Right kidney (tissue), 1 donor: ENCODE results near the gene MFN2.
"Not testable (repeated sequence)": the region's sequence is repeated elsewhere in the genome, so short reads cannot be mapped to it uniquely, and the experiment has no call there.

Experiments used
- DNase-seq: peaks from one replicate; pipeline ENCODE4 v3.0.0-alpha.2; 2016

Gene MFN2

DNA sequence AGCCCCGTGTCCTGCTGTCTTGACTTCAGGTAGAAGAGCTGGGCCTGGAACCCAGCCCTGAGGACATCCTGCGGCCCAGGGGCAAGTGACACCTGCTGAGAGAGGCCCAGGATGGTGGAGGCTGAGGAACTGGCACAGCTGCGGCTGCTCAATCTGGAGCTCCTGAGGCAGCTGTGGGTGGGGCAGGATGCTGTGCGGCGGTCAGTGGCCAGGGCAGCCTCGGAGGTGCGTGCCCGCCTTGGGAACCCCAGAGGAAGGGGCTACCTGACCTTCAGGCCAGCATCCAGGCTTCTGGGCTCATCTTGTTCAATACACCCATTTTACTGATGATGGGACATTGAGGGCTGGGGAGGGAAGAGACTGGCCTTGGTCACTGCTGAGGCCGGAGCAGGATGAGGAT is 41.4 kb downstream of the MFN2 start:
- no peak for DNase-seq

GRCh38 chr1:12022036-12022435 is 41.8 kb downstream of the MFN2 start:
- no peak for DNase-seq

GRCh38 chr1:12026586-12026985 is 46.3 kb downstream of the MFN2 start:
- DNase-seq: no peak

DNA sequence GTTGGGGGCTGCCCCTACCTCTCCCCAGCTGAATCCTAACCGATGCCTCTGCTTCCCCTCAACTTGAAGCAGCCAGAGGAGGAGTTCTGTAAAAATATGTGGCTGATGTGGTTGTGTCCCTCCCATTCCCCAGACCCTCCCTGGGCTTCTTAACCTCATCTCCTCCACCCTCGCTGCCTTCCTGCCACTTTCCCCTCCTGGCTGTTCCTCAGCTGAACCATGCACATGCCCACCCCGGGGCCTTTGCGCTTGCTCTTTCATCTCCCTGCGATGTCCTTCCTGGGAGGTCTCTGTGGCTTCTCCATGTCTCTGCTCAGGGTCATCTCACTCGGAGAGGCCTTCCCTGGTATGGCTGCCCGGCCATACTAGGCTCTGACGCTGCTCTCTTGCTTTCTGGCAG is 48.0 kb downstream of the MFN2 start:
- DNase-seq: no peak

DNA sequence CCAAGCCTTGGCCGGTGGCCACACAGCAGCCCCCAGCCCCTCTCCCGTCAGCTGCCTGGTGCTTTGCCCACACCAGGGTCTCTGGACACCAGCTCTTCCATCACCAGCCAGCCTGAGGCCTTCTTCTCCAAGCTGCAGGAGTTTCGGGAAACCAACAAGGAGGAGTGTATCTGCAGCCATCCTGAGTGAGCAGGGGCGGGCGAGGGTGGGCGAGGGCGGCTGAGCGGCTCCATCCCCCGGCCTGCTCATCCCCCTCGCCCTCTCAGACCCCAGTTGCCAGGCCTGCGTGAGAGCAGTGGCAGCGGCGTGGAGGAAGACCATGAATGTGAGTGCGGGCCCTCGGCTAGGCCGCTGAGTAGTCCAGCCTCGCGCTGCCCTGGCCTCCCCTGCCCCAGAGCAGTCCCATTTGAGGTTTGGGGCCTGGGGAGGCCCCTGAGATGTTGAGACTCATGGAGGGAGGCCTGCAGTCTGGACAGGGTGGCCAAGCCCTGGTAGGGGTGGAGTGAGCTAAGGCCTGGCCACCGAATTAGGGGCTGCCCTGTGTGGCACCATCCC is 48.8 kb downstream of the MFN2 start:
- DNase-seq: no peak

GRCh38 chr1:12029720-12030339 is 49.6 kb downstream of the MFN2 start:
- DNase-seq: no peak

- no peak for DNase-seq
Measured at GRCh38 chr1:12031039-12031980, 51.1 kb downstream of the MFN2 start.

DNA sequence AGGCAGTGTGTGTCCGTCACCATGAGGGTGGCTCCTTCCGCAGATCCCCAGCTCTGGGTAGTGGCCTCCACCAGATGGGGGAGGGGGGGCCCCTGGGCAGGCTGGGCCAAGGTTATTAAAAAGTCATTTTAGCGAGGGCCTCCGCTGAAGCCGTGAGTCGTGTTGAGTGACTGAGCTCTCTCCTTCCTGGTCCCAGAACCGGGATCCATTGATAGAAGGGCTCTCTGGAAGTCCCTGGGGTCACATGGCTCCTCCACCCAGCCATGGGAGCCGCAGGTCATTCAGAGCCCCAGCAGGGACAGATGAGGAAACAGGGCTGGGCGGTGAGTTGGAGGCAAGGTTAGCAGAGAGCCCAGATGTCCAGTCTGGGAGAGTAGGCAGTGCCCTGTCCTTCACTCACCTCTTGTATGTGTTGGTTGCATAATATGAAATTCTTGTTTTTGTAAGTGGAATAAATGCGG is 51.9 kb downstream of the MFN2 start:
- DNase-seq: no peak

DNA sequence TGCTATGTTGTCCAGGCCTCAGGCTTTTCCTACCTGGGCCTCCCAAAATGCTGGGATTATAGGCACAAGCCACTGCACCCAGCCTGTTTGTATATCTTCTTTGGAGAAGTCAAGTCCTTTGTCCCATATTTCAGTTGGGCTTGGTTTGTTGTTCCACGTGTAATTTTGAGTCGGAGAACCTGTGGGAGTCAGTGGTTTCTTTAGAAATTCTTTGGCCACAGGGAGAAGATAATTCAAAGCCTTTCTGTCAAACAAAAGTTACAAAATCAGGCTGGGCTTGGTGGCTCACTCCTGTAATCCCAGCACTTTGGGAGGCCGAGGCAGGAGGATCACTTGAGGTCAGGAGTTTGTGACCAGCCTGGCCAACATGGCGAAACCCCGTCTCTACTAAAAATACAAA is 53.2 kb downstream of the MFN2 start:
- not testable (repeated sequence) for DNase-seq

- DNase-seq: no peak
Measured at GRCh38 chr1:12034381-12034801, 54.1 kb downstream of the MFN2 start.

GRCh38 chr1:12035312-12035711 is 55.1 kb downstream of the MFN2 start:
- DNase-seq: no peak

DNA sequence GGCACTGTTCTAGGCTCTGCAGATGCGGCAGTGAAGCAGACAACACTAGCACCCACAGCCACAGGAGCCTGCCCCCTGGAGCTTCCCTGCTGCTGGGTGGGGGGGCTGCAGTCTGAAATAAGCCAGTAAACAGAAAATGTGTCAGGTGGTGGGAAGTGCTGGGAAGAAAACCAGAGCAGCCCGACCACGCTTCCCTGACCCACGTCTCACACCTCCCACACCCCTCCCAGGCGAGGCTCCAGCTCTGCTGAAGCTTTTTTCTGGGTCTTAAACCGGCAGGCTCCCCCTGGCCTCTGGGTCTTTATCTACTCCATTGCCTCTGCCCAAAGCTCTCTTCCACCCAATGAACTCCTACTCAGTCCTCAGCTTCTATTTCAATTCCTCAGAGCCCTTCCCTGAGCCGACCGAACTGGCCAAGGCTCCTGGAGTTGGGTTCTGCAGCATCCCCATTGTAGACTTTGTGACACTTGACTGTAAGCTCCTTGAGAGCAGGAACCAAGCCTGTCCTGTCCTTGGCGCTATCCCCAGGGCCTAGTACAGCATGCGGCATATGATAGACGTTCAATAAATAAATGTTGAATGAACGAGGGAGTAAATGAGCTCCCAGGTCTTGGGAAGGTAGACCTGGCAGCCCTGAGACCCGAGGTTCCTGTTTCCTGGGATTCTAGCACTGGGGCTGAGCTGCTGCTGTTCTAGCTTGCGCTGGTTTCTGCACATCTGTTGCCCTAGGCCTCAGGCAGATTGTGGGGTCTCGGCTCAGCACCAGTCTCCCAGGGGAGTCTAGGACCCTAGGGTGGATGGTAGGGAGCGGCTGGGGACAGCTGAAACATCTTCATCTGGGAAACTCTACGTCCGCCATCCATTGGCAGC is 57.5 kb downstream of the MFN2 start:
- DNase-seq: no peak

GRCh38 chr1:12038356-12039163 is 58.3 kb downstream of the MFN2 start:
- DNase-seq: no peak

DNA sequence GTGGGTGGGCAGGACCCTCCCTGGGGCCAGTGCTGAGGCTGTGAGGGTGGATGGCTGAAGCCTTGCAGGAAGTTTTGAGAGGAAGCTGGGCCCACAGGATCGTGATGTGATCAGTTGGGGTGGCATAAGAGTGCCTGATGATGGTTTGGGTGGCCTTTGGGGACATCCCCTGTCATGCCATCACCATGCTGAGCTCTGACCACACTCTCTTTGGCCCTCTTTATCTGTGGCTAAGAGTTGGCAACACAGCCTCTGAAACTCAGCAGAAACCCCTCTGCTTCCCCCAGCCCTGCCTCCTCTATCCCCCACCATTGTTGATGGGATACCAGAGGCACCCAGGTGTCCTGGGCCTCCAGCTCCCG is 58.9 kb downstream of the MFN2 start:
- no peak for DNase-seq

DNA sequence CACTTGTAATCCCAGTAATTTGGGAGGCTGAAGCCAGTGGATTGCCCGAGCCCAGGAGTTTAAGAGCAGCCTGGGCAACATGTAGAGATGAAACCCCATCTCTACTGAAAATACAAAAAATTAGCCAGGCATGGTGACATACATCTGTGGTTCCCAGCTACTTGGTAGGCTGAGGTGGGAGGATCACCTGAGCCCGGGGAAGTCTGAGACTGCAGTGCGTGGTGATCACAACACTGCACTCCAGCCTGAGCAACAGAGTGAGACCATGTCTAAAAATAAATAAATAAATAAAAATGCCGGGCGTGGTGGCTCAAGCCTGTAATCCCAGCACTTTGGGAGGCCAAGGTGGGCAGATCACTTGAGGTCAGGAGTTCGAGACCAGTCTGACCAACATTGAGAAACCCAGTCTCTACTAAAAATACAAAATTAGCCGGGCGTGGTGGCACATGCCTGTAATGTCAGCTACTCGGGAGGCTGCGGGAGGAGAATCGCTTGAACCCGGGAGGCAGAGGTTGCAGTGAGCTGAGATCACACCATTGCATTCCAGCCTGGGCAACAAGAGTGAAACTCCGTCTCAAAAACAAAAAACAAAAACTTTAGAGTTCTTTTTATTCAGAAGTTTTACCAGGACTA is 59.7 kb downstream of the MFN2 start:
- not testable (repeated sequence) for DNase-seq

- no peak for DNase-seq
Measured at GRCh38 chr1:12040457-12041051, 60.3 kb downstream of the MFN2 start.

- DNase-seq: not testable (repeated sequence)
Measured at GRCh38 chr1:12044187-12044877, 64.1 kb downstream of the MFN2 start.

DNA sequence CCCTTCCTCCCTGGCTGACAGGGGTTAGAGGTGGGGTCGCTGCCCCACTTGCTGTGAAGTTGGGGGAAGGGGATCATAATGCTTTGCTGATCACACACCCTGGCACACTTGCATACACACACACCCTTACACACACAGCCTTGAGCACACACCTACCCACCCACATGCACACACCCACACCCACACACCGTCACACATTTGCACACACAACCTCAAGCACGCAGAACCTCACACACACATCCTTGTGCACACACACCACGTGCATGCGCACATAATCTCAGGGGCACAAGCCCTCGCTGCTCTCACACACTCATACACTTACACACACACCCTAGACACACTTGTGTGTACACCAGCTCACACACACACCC is 66.5 kb downstream of the MFN2 start:
- no peak for DNase-seq

DNA sequence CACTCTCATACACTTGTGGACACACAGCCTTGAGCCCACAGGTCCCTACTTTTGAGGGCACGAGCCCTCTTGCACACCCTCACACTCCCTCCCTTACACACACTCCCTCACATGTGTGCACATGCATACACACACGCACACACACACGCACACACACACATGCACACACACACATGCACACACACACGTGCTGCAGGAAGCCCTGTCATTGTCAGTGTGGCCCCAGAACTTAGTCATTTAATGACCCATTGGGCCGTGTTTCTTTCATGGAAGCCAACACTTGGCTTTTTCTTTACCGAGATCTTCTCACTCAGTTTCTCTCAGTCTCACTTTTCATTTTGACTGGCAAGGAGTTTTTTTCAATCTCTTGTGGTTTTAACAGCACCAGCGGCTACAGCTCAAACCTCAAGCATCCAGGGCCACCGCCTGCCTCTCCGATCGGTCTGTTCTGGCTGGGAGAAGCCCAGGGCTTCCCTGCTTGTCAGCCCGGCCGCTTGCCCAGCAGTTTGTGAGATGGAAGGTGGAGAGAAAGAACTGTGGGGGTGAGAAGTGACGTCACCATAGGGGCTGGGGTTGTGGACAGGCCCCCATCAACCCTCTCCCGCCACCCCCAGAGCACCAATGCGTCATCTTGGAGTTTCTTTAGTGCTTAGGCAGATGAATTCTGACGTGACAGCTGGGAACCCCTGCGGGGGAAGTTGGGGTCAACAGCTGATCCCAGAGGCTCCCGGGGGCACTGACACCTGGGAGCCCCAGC is 67.1 kb downstream of the MFN2 start:
- DNase-seq: no peak
